ENCODE results near the gene ZNF599. TPM values are rescaled to one million over a fixed set of nuclear protein-coding genes. Genes with fewer than 3 reads are reported as not detected.
"Not testable (repeated sequence)": the region's sequence is repeated elsewhere in the genome, so short reads cannot be mapped to it uniquely, and the experiment has no call there.

Gene ZNF599
- 1 to 10 TPM; 4.4 to 7.8 TPM for total RNA-seq
- 1 to 10 TPM; 2.3 to 7.9 TPM for polyA plus RNA-seq
- long read RNA-seq, donor 1, partial matches to known transcripts = 0 of 5 reads
- long read RNA-seq, donor 1, other reads (novel, unspliced or antisense) = 2 of 5 reads
- long read RNA-seq, donor 2, partial matches to known transcripts = 0 of 5 reads
- long read RNA-seq, donor 2, other reads (novel, unspliced or antisense) = 2 of 5 reads

GRCh38 chr19:34772697-34773554 is at the start of gene ZNF599:
TSS of gene ZNF599 (minus strand) at chr19:34773215. CDS start at chr19:34772841, 374 bp downstream.
- ATAC-seq (ENCODE audit: low FRiP score) = peak; percentile 99
- no peaks in the 10 kb centered on the region for H3K4me1 ChIP-seq (ENCODE audit: control insufficient read depth in 1 of 2, insufficient read depth in 2 of 2, low read length in 2 of 2)
- no peaks in the 10 kb centered on the region for H3K9me3 ChIP-seq (ENCODE audit: control insufficient read depth, low read length)
- no peaks in the 10 kb centered on the region for H3K27me3 ChIP-seq (ENCODE audit: control insufficient read depth in 1 of 2, insufficient read depth in 2 of 2, low read length in 1 of 2)
- peaks cover 0 to 7% of the 10 kb centered on the region in 2 donors for H3K36me3 ChIP-seq (ENCODE audit: control insufficient read depth in 1 of 2, insufficient read depth in 2 of 2, low read length in 1 of 2)
- peak within 1 kb of the TSS in 1 of 2 donors; percentile 11 for H3K27ac ChIP-seq (ENCODE audit: low read depth in 1 of 2, low read length in 2 of 2)
- DNase-seq = peak; percentile 95 to 98
- peak within 1 kb of the TSS; percentile 61 to 77 for H3K4me3 ChIP-seq (ENCODE audit: low read length in 2 of 2)
- WGBS, 2 donors = 3% methylated on average over 67 to 69 of the region's 69 CpGs
- intact Hi-C loops (cut with DNase I) = loop anchor here (5.0 kb wide), 2 partner anchors 41 to 96 kb away; partner anchors contain the start of genes ZNF181 (in 2 of the 2), SCGB2B2 (in 1 of the 2) and ZNF302 (in 1 of the 2)

DNA sequence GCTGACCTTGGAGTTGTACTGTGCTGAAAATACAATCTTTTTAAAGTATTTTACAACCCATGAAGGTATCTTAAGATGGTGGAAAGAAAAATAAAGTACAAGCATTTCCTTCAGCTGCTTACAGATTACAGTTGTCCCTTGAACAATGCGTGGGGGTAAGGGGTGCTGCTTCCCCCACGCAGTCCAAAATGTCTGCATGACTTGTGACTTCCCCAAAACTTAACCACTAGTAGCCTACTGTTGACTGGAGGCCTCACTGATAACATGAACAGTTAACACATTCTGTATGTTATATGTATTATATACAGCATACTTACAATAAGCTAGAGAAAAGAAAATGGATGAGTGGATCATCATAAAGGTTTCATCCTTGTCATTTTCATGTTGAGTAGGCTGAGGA is 45.3 kb upstream of the ZNF599 start:
- H3K27ac ChIP-seq (ENCODE audit: low read depth in 1 of 2, low read length in 2 of 2) = no peak overlapping the region
- intact Hi-C loops (cut with DNase I) = no loop called here
- ATAC-seq (ENCODE audit: low FRiP score) (no peak), DNase-seq (no peak)
- 60 to 71% methylated on average over 2 of the region's 2 CpGs for WGBS, 2 donors
- no peaks in the 10 kb centered on the region for H3K36me3 ChIP-seq (ENCODE audit: control insufficient read depth in 1 of 2, insufficient read depth in 2 of 2, low read length in 1 of 2)
- no peak overlapping the region for H3K4me3 ChIP-seq (ENCODE audit: low read length in 2 of 2)
- H3K4me1 ChIP-seq (ENCODE audit: control insufficient read depth in 1 of 2, insufficient read depth in 2 of 2, low read length in 2 of 2) = no peaks in the 10 kb centered on the region
- no peaks in the 10 kb centered on the region for H3K27me3 ChIP-seq (ENCODE audit: control insufficient read depth in 1 of 2, insufficient read depth in 2 of 2, low read length in 1 of 2)
- H3K9me3 ChIP-seq (ENCODE audit: control insufficient read depth, low read length) = peaks cover 5% of the 10 kb centered on the region

GRCh38 chr19:34816708-34817107 is 43.7 kb upstream of the ZNF599 start:
- H3K9me3 ChIP-seq (ENCODE audit: control insufficient read depth, low read length) = peaks cover 5% of the 10 kb centered on the region
- no peak overlapping the region for H3K27ac ChIP-seq (ENCODE audit: low read depth in 1 of 2, low read length in 2 of 2)
- H3K27me3 ChIP-seq (ENCODE audit: control insufficient read depth in 1 of 2, insufficient read depth in 2 of 2, low read length in 1 of 2) = no peaks in the 10 kb centered on the region
- WGBS, 2 donors = 93 to 100% methylated on average over 2 of the region's 2 CpGs
- intact Hi-C loops (cut with DNase I) = no loop called here
- no peaks in the 10 kb centered on the region for H3K36me3 ChIP-seq (ENCODE audit: control insufficient read depth in 1 of 2, insufficient read depth in 2 of 2, low read length in 1 of 2)
- DNase-seq (no peak), ATAC-seq (ENCODE audit: low FRiP score) (no peak)
- no peaks in the 10 kb centered on the region for H3K4me1 ChIP-seq (ENCODE audit: control insufficient read depth in 1 of 2, insufficient read depth in 2 of 2, low read length in 2 of 2)
- H3K4me3 ChIP-seq (ENCODE audit: low read length in 2 of 2) = no peak overlapping the region

- H3K9me3 ChIP-seq (ENCODE audit: control insufficient read depth, low read length) = peaks cover 7% of the 10 kb centered on the region
- H3K4me1 ChIP-seq (ENCODE audit: control insufficient read depth in 1 of 2, insufficient read depth in 2 of 2, low read length in 2 of 2) = no peaks in the 10 kb centered on the region
- DNase-seq = no peak
- ATAC-seq (ENCODE audit: low FRiP score) = no peak
- WGBS, 2 donors = 67 to 79% methylated on average over 3 of the region's 3 CpGs
- no peak overlapping the region for H3K27ac ChIP-seq (ENCODE audit: low read depth in 1 of 2, low read length in 2 of 2)
- no peaks in the 10 kb centered on the region for H3K36me3 ChIP-seq (ENCODE audit: control insufficient read depth in 1 of 2, insufficient read depth in 2 of 2, low read length in 1 of 2)
- no peak overlapping the region for H3K4me3 ChIP-seq (ENCODE audit: low read length in 2 of 2)
- intact Hi-C loops (cut with DNase I) = no loop called here
- H3K27me3 ChIP-seq (ENCODE audit: control insufficient read depth in 1 of 2, insufficient read depth in 2 of 2, low read length in 1 of 2) = no peaks in the 10 kb centered on the region
Observed at GRCh38 chr19:34808566-34808965, 35.6 kb upstream of the ZNF599 start.

DNA sequence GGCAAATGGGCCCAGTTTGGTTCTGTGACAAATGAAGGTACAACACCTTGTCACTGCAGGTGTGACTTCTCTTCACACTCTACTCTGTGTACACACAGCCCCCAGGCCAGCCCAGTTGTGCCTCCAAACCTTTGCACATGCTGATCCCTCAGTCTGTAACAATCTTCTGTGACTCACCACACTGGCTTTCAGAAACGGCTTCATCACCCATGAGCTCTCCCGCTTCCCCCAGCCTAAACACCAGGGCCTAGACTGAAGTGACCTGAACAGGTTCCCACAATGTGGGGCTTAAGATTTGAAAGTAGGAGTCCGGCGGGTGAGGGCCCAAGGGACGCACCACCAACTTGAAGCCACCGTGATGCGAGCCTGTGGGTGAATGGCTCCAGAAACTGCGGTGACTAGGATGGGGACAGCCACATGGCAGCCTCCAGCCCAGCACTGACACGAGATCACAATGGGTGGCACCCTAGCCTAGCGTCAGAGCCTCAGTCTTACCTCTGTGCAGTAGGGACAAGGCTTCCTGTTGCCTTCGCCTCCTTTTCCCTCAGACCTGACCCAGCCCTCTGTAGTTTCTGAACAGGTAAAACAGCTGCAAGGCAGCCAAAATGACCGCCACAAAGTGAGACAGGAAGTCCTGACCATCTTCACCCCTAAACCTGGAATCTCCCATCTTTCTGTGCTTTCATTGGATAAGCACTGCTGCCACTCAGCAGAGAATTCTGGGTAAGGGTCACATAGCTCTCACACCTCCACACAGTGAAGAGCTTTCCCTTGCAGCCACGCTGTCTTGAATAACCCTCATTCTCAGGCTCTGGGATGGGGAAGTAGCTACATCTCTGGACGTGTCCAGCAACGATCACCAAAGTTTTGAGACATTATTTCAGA is 34.2 kb upstream of the ZNF599 start:
- Histone ChIP-seq H3K9me3 (ENCODE audit: control insufficient read depth, low read length) (peaks cover 10% of the 10 kb centered on the region), H3K4me3 (ENCODE audit: low read length in 2 of 2) (no peak overlapping the region), H3K4me1 (ENCODE audit: control insufficient read depth in 1 of 2, insufficient read depth in 2 of 2, low read length in 2 of 2) (no peaks in the 10 kb centered on the region), H3K27me3 (ENCODE audit: control insufficient read depth in 1 of 2, insufficient read depth in 2 of 2, low read length in 1 of 2) (no peaks in the 10 kb centered on the region), H3K27ac (ENCODE audit: low read depth in 1 of 2, low read length in 2 of 2) (no peak overlapping the region), H3K36me3 (ENCODE audit: control insufficient read depth in 1 of 2, insufficient read depth in 2 of 2, low read length in 1 of 2) (no peaks in the 10 kb centered on the region)
- intact Hi-C loops (cut with DNase I) = no loop called here
- DNase-seq = no peak
- 83 to 84% methylated on average over 15 of the region's 15 CpGs for WGBS, 2 donors
- no peak for ATAC-seq (ENCODE audit: low FRiP score)

DNA sequence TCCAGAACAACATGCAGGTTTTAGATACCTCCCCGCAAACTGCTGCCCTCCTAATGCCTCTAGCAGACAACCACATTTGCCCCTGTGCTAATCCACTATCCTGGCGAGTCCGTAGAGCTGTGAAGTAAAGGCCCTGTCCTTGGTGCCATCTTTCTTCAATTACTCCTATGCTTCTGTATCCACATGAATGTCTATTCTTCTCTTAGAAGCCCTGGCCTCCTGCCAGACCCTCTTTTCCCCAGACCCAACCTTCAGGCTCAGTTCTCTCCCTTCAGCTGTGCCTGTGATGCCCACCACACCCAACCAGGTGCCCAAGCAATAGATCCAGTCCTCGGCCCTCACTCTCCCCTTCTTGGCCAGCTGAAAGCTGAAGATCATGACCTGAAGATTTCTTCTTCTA is 31.1 kb upstream of the ZNF599 start:
- Histone ChIP-seq H3K4me1 (ENCODE audit: control insufficient read depth in 1 of 2, insufficient read depth in 2 of 2, low read length in 2 of 2) (no peaks in the 10 kb centered on the region), H3K27ac (ENCODE audit: low read depth in 1 of 2, low read length in 2 of 2) (no peak overlapping the region), H3K4me3 (ENCODE audit: low read length in 2 of 2) (no peak overlapping the region), H3K27me3 (ENCODE audit: control insufficient read depth in 1 of 2, insufficient read depth in 2 of 2, low read length in 1 of 2) (no peaks in the 10 kb centered on the region), H3K36me3 (ENCODE audit: control insufficient read depth in 1 of 2, insufficient read depth in 2 of 2, low read length in 1 of 2) (no peaks in the 10 kb centered on the region), H3K9me3 (ENCODE audit: control insufficient read depth, low read length) (peaks cover 6% of the 10 kb centered on the region)
- intact Hi-C loops (cut with DNase I) = no loop called here
- ATAC-seq (ENCODE audit: low FRiP score) (no peak), DNase-seq (no peak)
- WGBS, 2 donors = 70 to 75% methylated on average over 4 of the region's 4 CpGs

- ATAC-seq (ENCODE audit: low FRiP score); intact Hi-C loops (cut with DNase I): not testable (repeated sequence)
- WGBS, 2 donors = 80 to 84% methylated on average over 5 to 6 of the region's 6 CpGs
Observed at GRCh38 chr19:34796953-34797352, 23.9 kb upstream of the ZNF599 start.

DNA sequence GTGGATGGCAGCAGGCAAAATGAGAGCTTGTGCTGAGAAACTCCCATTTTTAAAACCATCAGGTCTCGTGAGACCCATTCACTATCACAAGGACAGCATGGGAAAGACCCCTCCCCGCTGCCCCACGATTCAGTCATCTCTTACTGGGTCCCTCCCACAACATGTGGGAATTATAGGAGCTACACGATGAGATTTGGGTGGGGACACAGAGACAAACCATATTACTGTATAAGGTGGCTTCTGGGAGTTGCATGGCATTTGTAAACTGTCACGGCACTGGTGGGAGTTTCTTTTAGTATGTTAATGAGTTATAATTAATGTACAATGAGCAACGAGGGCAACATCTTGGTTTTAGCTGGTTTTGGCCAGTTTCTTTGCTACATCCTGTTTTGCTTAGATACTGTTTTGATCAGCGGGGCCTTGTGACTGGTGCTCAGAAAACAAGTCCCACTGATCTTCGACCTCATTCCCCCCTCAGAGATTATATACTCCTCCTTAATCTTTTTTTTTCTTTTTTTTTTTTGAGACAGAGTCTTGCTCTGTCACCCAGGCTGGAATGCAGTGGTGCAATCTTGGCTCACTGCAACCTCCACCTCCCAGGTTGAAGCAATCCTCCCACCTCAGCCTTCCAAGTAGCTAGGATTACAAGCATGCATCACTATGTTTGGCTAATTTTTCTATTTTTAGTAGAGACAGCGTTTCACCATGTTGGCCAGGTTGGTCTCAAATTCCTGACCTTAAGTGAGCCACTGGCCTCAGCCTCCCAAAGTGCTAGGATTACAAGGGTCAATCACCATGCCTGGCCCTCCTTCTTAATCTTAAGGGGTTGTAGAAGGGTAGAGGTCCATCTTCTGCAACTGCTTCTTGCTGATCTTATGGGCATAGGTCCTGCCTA is 21.3 kb upstream of the ZNF599 start:
- Histone ChIP-seq H3K27me3 (ENCODE audit: control insufficient read depth in 1 of 2, insufficient read depth in 2 of 2, low read length in 1 of 2) (no peaks in the 10 kb centered on the region), H3K9me3 (ENCODE audit: control insufficient read depth, low read length) (no peaks in the 10 kb centered on the region), H3K36me3 (ENCODE audit: control insufficient read depth in 1 of 2, insufficient read depth in 2 of 2, low read length in 1 of 2) (no peaks in the 10 kb centered on the region), H3K27ac (ENCODE audit: low read depth in 1 of 2, low read length in 2 of 2) (no peak overlapping the region), H3K4me1 (ENCODE audit: control insufficient read depth in 1 of 2, insufficient read depth in 2 of 2, low read length in 2 of 2) (no peaks in the 10 kb centered on the region), H3K4me3 (ENCODE audit: low read length in 2 of 2) (no peak overlapping the region)
- no peak for DNase-seq
- intact Hi-C loops (cut with DNase I) = no loop called here
- WGBS, 2 donors = 63 to 66% methylated on average over 9 of the region's 9 CpGs
- ATAC-seq (ENCODE audit: low FRiP score) = no peak

More at GRCh38 chr19:34796953-34797352, 23.9 kb upstream of the ZNF599 start:
- H3K27ac ChIP-seq (ENCODE audit: low read depth in 1 of 2, low read length in 2 of 2); H3K27me3 ChIP-seq (ENCODE audit: control insufficient read depth in 1 of 2, insufficient read depth in 2 of 2, low read length in 1 of 2); H3K4me3 ChIP-seq (ENCODE audit: low read length in 2 of 2); DNase-seq; H3K9me3 ChIP-seq (ENCODE audit: control insufficient read depth, low read length); H3K4me1 ChIP-seq (ENCODE audit: control insufficient read depth in 1 of 2, insufficient read depth in 2 of 2, low read length in 2 of 2); H3K36me3 ChIP-seq (ENCODE audit: control insufficient read depth in 1 of 2, insufficient read depth in 2 of 2, low read length in 1 of 2): not testable (repeated sequence)

All from aorta (tissue), 5 donors.